SK-N-SH treated with all-trans-retinoic acid at 6 μM for 48 hours (cell line): ENCODE data around the gene TMIE.

Experiments
- ATAC-seq: fragments of 200-7000 bp; cut with Tn5 transposase; 3 replicates; pipeline ENCODE4 v1.9.1; 2020; ENCODE audit warnings: mild to moderate bottlenecking, moderate library complexity
- ARNTL ChIP-seq: fragments of 450-650 bp; formaldehyde crosslinking; IDR thresholded peaks from 2 replicates; pipeline ENCODE4 v1.5.0; 2020; ENCODE audit warnings: low read depth, mild to moderate bottlenecking, moderate library complexity, borderline replicate concordance
- BACH2 ChIP-seq: fragments of 250-450 bp; sonication (Bioruptor Pico); IDR thresholded peaks from 2 replicates; pipeline ENCODE4 v1.9.0; 2021; ENCODE audit warnings: mild to moderate bottlenecking, borderline replicate concordance
- CREB5 ChIP-seq: fragments of 250-450 bp; sonication (Bioruptor Pico); IDR thresholded peaks from 2 replicates; pipeline ENCODE4 v1.5.1; 2020; ENCODE audit warnings: low read depth, mild to moderate bottlenecking, moderate library complexity
- CSDC2 ChIP-seq: fragments of 250-450 bp; sonication (Bioruptor Pico); IDR thresholded peaks from 2 replicates; pipeline ENCODE4 v1.5.0; 2020; ENCODE audit warnings: mild to moderate bottlenecking, moderate library complexity
- CSRNP3 ChIP-seq: fragments of 250-450 bp; sonication (Bioruptor Pico); IDR thresholded peaks from 2 replicates; pipeline ENCODE4 v1.5.1; 2021; ENCODE audit warnings: mild to moderate bottlenecking, moderate library complexity
- ESRRG ChIP-seq: fragments of 250-450 bp; sonication (Bioruptor Pico); IDR thresholded peaks from 2 replicates; pipeline ENCODE4 v1.6.1; 2021; ENCODE audit warnings: mild to moderate bottlenecking
- GLIS3 ChIP-seq: fragments of 250-450 bp; sonication (Bioruptor Pico); IDR thresholded peaks from 2 replicates; pipeline ENCODE4 v1.5.0; 2020; ENCODE audit warnings: mild to moderate bottlenecking, moderate library complexity
- ISL1 ChIP-seq: fragments of 250-450 bp; sonication (Bioruptor Pico); IDR thresholded peaks from 2 replicates; pipeline ENCODE4 v2.1.2; 2022; ENCODE audit warnings: mild to moderate bottlenecking, moderate library complexity
- OSR1 ChIP-seq: fragments of 250-450 bp; sonication (Bioruptor Pico); IDR thresholded peaks from 2 replicates; pipeline ENCODE4 v1.8.0; 2022; ENCODE audit warnings: moderate library complexity, mild to moderate bottlenecking, inconsistent platforms
- PATZ1 ChIP-seq: fragments of 250-450 bp; sonication (Bioruptor Pico); IDR thresholded peaks from 2 replicates; pipeline ENCODE4 v1.8.0; 2020; ENCODE audit warnings: mild to moderate bottlenecking, moderate library complexity, borderline replicate concordance
- POU6F1 ChIP-seq: fragments of 250-450 bp; sonication (Bioruptor Pico); IDR thresholded peaks from 2 replicates; pipeline ENCODE4 v1.8.0; 2021; ENCODE audit warnings: low read depth, mild to moderate bottlenecking, moderate library complexity, borderline replicate concordance
- PPARA ChIP-seq: fragments of 250-450 bp; sonication (Bioruptor Pico); IDR thresholded peaks from 2 replicates; pipeline ENCODE4 v1.5.0; 2020; ENCODE audit warnings: mild to moderate bottlenecking, borderline replicate concordance
- RARB ChIP-seq: fragments of 250-450 bp; sonication (Bioruptor Pico); IDR thresholded peaks from 2 replicates; pipeline ENCODE4 v1.8.0; 2021; ENCODE audit warnings: mild to moderate bottlenecking, moderate library complexity
- SNAI2 ChIP-seq: fragments of 250-450 bp; sonication (Bioruptor Pico); IDR thresholded peaks from 2 replicates; pipeline ENCODE4 v1.5.0; 2020; ENCODE audit warnings: mild to moderate bottlenecking, moderate library complexity
- TCF4 ChIP-seq: fragments of 250-450 bp; sonication (Bioruptor Pico); IDR thresholded peaks from 2 replicates; pipeline ENCODE4 v1.8.0; 2021; ENCODE audit warnings: mild to moderate bottlenecking, moderate library complexity, borderline replicate concordance
- TOX ChIP-seq: fragments of 250-450 bp; sonication (Bioruptor Pico); IDR thresholded peaks from 2 replicates; pipeline ENCODE4 v1.8.0; 2021; ENCODE audit warnings: mild to moderate bottlenecking, moderate library complexity, borderline replicate concordance
- TSHZ2 ChIP-seq: fragments of 250-450 bp; sonication (Bioruptor Pico); IDR thresholded peaks from 2 replicates; pipeline ENCODE4 v1.5.0; 2020; ENCODE audit warnings: mild to moderate bottlenecking, moderate library complexity
- ZC3H10 ChIP-seq: fragments of 250-450 bp; sonication (Bioruptor Pico); IDR thresholded peaks from 2 replicates; pipeline ENCODE4 v1.5.1; 2021; ENCODE audit warnings: mild to moderate bottlenecking, moderate library complexity
- ZFP30 ChIP-seq: fragments of 450-650 bp; formaldehyde crosslinking; IDR thresholded peaks from 2 replicates; pipeline ENCODE4 v1.5.0; 2022; ENCODE audit warnings: mild to moderate bottlenecking, moderate library complexity
- ZNF565 ChIP-seq: fragments of 450-650 bp; formaldehyde crosslinking; conservative IDR thresholded peaks from 2 replicates; pipeline ENCODE4 v1.5.0; 2020; ENCODE audit warnings: low read depth, mild to moderate bottlenecking, moderate library complexity
- ZNF70 ChIP-seq: fragments of 450-650 bp; formaldehyde crosslinking; IDR thresholded peaks from 2 replicates; pipeline ENCODE4 v1.5.0; 2020; ENCODE audit warnings: mild to moderate bottlenecking, moderate library complexity
- ZNF8 ChIP-seq: fragments of 450-650 bp; formaldehyde crosslinking; IDR thresholded peaks from 2 replicates; pipeline ENCODE4 v1.5.0; 2020; ENCODE audit warnings: mild to moderate bottlenecking, moderate library complexity

TMIE gene

GRCh38 chr3:46710671-46711295 is 9.6 kb downstream of the TMIE start:
- TF ChIP-seq POU6F1 = no peak
- TF ChIP-seq CSDC2 (CRISPR knock-in tag) = no peak
- TF ChIP-seq PPARA (CRISPR knock-in tag) = no peak
- TF ChIP-seq ZNF70 (CRISPR knock-in tag) = no peak
- TF ChIP-seq RARB (CRISPR knock-in tag) = no peak
- no peak for TF ChIP-seq TOX
- TF ChIP-seq PATZ1 = no peak
- TF ChIP-seq GLIS3 = no peak
- TF ChIP-seq ESRRG = no peak
- TF ChIP-seq TSHZ2 (CRISPR knock-in tag) = no peak
- no peak for TF ChIP-seq OSR1 (CRISPR knock-in tag)
- no peak for TF ChIP-seq BACH2 (CRISPR knock-in tag)
- no peak for TF ChIP-seq CREB5
- no peak for TF ChIP-seq ZFP30 (CRISPR knock-in tag)
- TF ChIP-seq SNAI2 (CRISPR knock-in tag) = no peak
- no peak for TF ChIP-seq CSRNP3 (CRISPR knock-in tag)
- no peak for TF ChIP-seq ZNF565 (CRISPR knock-in tag)
- TF ChIP-seq, all 23 proteins: peak for 0
- no peak for ATAC-seq

GRCh38 chr3:46711305-46711704 is 10.1 kb downstream of the TMIE start:
- no peak for ATAC-seq
- TF ChIP-seq TOX (no peak), CSDC2 (CRISPR knock-in tag) (no peak), ESRRG (no peak), ZC3H10 (CRISPR knock-in tag) (no peak), RARB (CRISPR knock-in tag) (no peak), PPARA (CRISPR knock-in tag) (no peak), CSRNP3 (CRISPR knock-in tag) (no peak), SNAI2 (CRISPR knock-in tag) (no peak), ZNF565 (CRISPR knock-in tag) (no peak)

- ATAC-seq = no peak
- TF ChIP-seq ESRRG (no peak), ZNF70 (CRISPR knock-in tag) (no peak), ZNF8 (CRISPR knock-in tag) (no peak), ISL1 (CRISPR knock-in tag) (no peak), CREB5 (no peak), POU6F1 (no peak), ZFP30 (CRISPR knock-in tag) (no peak), TCF4 (no peak), ARNTL (no peak), CSDC2 (CRISPR knock-in tag) (no peak), OSR1 (CRISPR knock-in tag) (no peak), ZNF565 (CRISPR knock-in tag) (no peak), TOX (no peak)
Measured at GRCh38 chr3:46711760-46712159, 10.6 kb downstream of the TMIE start.
